ENCODE results near the gene SUN3.

DNA sequence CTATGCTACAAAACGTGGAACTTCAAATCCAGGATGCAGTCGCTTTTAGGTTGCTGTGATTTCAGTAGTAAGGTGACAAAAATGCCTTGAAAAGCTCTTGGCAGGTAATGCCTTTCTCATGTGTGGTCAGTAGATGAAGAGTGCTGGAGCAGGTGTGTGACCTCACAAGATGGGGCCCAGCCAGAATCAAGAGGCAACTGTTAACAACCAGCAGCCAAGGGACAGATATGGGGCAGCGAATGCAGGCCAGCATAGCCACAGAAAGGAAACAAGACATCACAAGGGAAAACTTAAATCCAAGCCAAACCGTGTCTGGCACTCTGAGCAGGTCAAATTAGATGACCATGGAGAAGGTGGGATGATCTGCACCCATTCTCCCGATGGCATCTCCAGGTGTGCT, 61.8 kb downstream of the SUN3 start:
- TF ChIP-seq, protein P1, sequence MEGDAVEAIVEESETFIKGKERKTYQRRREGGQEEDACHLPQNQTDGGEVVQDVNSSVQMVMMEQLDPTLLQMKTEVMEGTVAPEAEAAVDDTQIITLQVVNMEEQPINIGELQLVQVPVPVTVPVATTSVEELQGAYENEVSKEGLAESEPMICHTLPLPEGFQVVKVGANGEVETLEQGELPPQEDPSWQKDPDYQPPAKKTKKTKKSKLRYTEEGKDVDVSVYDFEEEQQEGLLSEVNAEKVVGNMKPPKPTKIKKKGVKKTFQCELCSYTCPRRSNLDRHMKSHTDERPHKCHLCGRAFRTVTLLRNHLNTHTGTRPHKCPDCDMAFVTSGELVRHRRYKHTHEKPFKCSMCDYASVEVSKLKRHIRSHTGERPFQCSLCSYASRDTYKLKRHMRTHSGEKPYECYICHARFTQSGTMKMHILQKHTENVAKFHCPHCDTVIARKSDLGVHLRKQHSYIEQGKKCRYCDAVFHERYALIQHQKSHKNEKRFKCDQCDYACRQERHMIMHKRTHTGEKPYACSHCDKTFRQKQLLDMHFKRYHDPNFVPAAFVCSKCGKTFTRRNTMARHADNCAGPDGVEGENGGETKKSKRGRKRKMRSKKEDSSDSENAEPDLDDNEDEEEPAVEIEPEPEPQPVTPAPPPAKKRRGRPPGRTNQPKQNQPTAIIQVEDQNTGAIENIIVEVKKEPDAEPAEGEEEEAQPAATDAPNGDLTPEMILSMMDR (IDR thresholded peaks at IDR 0.05), result no peak
- TF ChIP-seq EP300 (IDR thresholded peaks at IDR 0.05), result no peak
- TF ChIP-seq POLR2A (IDR thresholded peaks at IDR 0.05), result no peak
